AG04450 (cell line): ENCODE data around the gene LRP2. TPM values are rescaled to one million over a fixed set of nuclear protein-coding genes. Genes with fewer than 3 reads are reported as not detected.

Source experiments
- CTCF ChIA-PET: fragments of 300-600, 350-600 bp; formaldehyde crosslinking; extraction: SDS; loops from one replicate; lab custom pipeline; 2022; ENCODE audit warnings: antibody characterized with exemption, inconsistent platforms; lab: Charles Lee
- POLR2A ChIA-PET: fragments of 350-600 bp; formaldehyde crosslinking; extraction: SDS; loops from one replicate; lab custom pipeline; 2021; ENCODE audit warnings: antibody characterized with exemption, inconsistent platforms; lab: Yijun Ruan, JAX
- DNase-seq: peaks from one replicate; pipeline ENCODE4 v3.0.0-alpha.2; 2011; ENCODE audit warnings: low read depth, low spot score
- H3K27ac ChIP-seq: one replicate; pipeline ENCODE4 v1.5.1; 2012; ENCODE audit warnings: low read depth, low read length, control low read depth
- H3K27me3 ChIP-seq: one replicate; pipeline ENCODE4 v1.6.0; 2012; ENCODE audit warnings: low read length; ENCODE audit not compliant: control insufficient read depth, insufficient read depth
- H3K4me3 ChIP-seq: 2 replicates; pipeline ENCODE4 v1.5.1; 2011; ENCODE audit warnings: mild to moderate bottlenecking, low read depth, low read length, control low read depth
- H3K9me3 ChIP-seq: 2 replicates; pipeline ENCODE4 v1.5.1; 2012; ENCODE audit warnings: low read length; ENCODE audit not compliant: control insufficient read depth, insufficient read depth
- polyA plus RNA-seq: library from polyadenylated mRNA; depleted of rRNA; stranded (reverse); fragments of >200 nt; gene quantifications from 2 replicates; pipeline ENCODE4 v1.2.3, GENCODE V29; 2011
- TF ChIP-seq, protein P1 (sequence below): IDR thresholded peaks from 2 replicates; pipeline ENCODE4 v1.5.1; 2011; ENCODE audit warnings: low read depth, low read length, control low read depth, inconsistent platforms

Gene LRP2
- polyA plus RNA-seq, 1 experiment = not detected

DNA sequence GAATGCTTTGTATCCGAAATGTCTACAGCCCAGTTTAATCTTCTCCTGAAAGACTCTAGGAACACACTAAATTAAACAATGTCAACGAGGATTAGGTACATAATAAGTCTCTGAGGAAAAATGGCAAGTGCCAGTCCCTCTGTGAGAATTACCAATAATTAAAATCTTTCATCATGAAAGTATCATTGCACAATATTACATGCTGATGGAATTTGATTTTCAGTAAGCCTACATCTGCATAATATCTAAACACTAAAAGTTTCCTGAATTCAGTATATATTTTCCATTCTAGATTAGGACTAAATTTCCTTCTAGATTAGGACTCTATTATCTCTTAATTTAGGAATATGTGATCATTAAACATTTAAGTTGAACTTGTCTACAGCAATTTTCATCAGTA lies 132.1 kb downstream of the LRP2 start:
- TF ChIP-seq, protein P1, sequence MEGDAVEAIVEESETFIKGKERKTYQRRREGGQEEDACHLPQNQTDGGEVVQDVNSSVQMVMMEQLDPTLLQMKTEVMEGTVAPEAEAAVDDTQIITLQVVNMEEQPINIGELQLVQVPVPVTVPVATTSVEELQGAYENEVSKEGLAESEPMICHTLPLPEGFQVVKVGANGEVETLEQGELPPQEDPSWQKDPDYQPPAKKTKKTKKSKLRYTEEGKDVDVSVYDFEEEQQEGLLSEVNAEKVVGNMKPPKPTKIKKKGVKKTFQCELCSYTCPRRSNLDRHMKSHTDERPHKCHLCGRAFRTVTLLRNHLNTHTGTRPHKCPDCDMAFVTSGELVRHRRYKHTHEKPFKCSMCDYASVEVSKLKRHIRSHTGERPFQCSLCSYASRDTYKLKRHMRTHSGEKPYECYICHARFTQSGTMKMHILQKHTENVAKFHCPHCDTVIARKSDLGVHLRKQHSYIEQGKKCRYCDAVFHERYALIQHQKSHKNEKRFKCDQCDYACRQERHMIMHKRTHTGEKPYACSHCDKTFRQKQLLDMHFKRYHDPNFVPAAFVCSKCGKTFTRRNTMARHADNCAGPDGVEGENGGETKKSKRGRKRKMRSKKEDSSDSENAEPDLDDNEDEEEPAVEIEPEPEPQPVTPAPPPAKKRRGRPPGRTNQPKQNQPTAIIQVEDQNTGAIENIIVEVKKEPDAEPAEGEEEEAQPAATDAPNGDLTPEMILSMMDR = no peak
- Histone ChIP-seq H3K27ac (no peak overlapping the region), H3K9me3 (no peaks in the 10 kb centered on the region), H3K4me3 (no peak overlapping the region), H3K27me3 (no peaks in the 10 kb centered on the region)
- no peak for DNase-seq
- ChIA-PET CTCF (no interaction called here), POLR2A (no interaction called here)

DNA sequence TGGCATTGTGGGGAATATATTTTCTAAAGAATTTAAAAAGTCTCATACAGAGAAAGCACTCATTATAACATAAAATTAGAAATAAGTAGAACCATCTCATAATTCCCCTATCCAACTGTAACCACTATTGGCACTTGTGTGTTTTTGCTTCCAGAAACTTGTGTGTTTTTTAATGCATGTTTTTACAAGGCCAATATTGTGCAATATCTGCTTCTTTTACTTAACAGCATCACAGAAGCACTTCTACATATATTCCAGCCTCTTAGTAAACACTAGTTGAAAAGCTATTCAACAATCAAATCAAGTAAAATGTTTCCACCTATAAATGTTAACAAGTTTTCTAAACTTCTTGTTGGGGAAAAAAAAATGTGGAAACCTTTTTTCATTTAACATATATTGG lies 132.7 kb downstream of the LRP2 start:
- CTCF ChIA-PET = no interaction called here
- POLR2A ChIA-PET = no interaction called here
- no peak overlapping the region for H3K27ac ChIP-seq
- no peak overlapping the region for H3K4me3 ChIP-seq
- no peak for DNase-seq
- TF ChIP-seq, protein P1 = no peak
- H3K9me3 ChIP-seq = no peaks in the 10 kb centered on the region
- H3K27me3 ChIP-seq = no peaks in the 10 kb centered on the region

DNA sequence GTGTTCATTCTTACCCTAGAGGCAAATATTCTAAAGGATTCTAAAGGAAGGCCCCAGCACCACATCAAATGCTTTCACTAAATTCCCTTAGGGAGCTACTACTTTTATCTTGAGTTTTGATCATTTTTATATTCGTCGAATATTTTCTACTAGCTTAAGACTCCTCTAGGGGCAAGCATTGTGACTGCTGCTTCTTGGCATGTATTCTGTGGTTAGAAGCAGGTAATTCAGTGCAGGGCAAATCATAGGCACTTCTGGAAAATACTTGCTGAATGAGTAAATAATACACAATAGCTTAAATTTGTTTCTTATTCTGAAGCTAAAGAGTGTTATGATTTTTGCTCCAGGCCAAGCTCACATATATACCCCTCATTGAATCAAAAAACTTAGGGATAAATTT lies 136.4 kb downstream of the LRP2 start:
- POLR2A ChIA-PET = no interaction called here
- CTCF ChIA-PET = no interaction called here
- TF ChIP-seq, protein P1 = no peak
- Histone ChIP-seq H3K9me3 (no peaks in the 10 kb centered on the region), H3K4me3 (no peak overlapping the region), H3K27ac (no peak overlapping the region), H3K27me3 (no peaks in the 10 kb centered on the region)
- DNase-seq = no peak

DNA sequence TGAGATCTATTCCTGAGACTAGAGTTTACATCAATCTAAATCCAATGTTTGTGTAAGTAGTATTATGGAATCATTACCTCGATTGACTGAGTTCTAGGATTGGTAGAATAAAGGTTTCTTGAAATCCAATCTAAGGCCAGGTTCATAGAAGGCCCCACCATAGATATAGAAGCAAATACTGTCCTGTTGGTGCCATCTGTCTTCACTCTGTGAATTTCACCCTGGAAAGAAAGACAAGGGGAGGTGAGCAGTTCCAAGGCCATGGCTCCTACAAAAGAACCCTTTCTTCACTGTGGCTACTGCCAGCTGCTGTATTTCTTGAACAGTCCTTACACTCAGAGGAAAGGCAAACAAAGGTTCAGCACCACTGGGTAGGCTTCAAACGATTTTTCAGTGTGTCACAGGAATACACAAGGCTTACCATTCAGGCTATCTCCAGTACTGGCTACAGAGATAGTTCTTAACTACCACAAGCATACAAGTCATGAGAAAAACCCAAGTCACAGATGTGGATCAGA lies 137.0 kb downstream of the LRP2 start:
- H3K4me3 ChIP-seq = no peak overlapping the region
- no peak for DNase-seq
- TF ChIP-seq, protein P1 = no peak
- no peaks in the 10 kb centered on the region for H3K27me3 ChIP-seq
- CTCF ChIA-PET = no interaction called here
- H3K9me3 ChIP-seq = no peaks in the 10 kb centered on the region
- POLR2A ChIA-PET = no interaction called here
- H3K27ac ChIP-seq = no peak overlapping the region

DNA sequence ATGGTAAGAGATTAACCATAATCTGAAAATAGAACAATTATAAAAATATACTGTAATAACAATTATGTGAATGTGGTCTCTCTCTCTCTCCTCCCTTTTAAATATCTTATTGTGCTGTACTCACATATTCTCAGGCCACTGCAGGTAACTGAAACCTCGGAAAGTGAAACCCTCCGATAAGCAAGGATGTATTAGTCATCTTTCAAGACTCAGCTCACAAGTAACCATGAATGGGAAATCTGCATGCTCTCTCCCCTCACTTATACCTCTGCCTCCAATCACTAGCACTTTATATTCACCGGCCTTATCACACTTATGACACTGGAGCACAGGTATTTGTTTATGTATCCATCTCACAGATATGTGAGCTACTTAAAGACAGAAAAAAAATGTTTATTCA lies 139.7 kb downstream of the LRP2 start:
- H3K9me3 ChIP-seq = no peaks in the 10 kb centered on the region
- H3K27ac ChIP-seq = no peak overlapping the region
- no peak for DNase-seq
- no peaks in the 10 kb centered on the region for H3K27me3 ChIP-seq
- CTCF ChIA-PET = interaction anchor here (0.6 kb wide), 1 partner anchor 1812 kb away, joined by 9 read pairs; no protein-coding TSS in a partner anchor
- TF ChIP-seq, protein P1 = no peak
- POLR2A ChIA-PET = no interaction called here
- H3K4me3 ChIP-seq = no peak overlapping the region
